IMR-90 (cell line): Measurements from ENCODE around the gene ITPR2. TPM values are rescaled to one million over a fixed set of nuclear protein-coding genes. Genes with fewer than 3 reads are reported as not detected.

ENCODE experiments used
- ATAC-seq: fragments of 200-7000 bp; cut with Tn5 transposase; 2 replicates; pipeline ENCODE4 v1.9.1; 2020; ENCODE audit warnings: low read depth, mild to moderate bottlenecking, moderate library complexity
- BruUV-seq: library from RNA; stranded (reverse); fragments of 400-500 nt; replicated peaks from 2 replicates; lab custom pipeline; 2021; lab: Mats Ljungman, UMichigan
- CTCF ChIA-PET: fragments of 300-600 bp; formaldehyde crosslinking; extraction: SDS; loops from one replicate; lab custom pipeline; 2021; ENCODE audit warnings: antibody characterized with exemption; lab: Yijun Ruan, JAX
- POLR2A ChIA-PET: fragments of 300-600 bp; sonication (Branson Sonifier 250); formaldehyde crosslinking; loops from one replicate; lab custom pipeline; 2022; ENCODE audit warnings: antibody characterized with exemption; ENCODE audit not compliant: unreplicated experiment; lab: Charles Lee
- DNase-seq: peaks from one replicate; pipeline ENCODE4 v3.0.0; 2013
- H2AFZ ChIP-seq: replicated peaks from 2 replicates; pipeline ENCODE3; 2013; ENCODE audit warnings: low read length, mild to moderate bottlenecking; ENCODE audit not compliant: poor library complexity
- H2AK5ac ChIP-seq: 2 replicates; pipeline ENCODE4 v1.6.1; 2013; ENCODE audit warnings: low read depth, low read length, inconsistent platforms
- H2AK9ac ChIP-seq: replicated peaks from 2 replicates; pipeline ENCODE3; 2013; ENCODE audit warnings: mild to moderate bottlenecking, low read depth, low read length, moderate library complexity; ENCODE audit not compliant: poor library complexity
- H2BK120ac ChIP-seq: 2 replicates; pipeline ENCODE4 v1.6.1; 2013; ENCODE audit warnings: low read depth, low read length, inconsistent platforms
- H2BK15ac ChIP-seq: 3 replicates; pipeline ENCODE4 v1.6.1; 2013; ENCODE audit warnings: low read depth, low read length, inconsistent platforms
- H2BK20ac ChIP-seq: 2 replicates; pipeline ENCODE4 v1.6.1; 2013; ENCODE audit warnings: low read depth, mild to moderate bottlenecking, inconsistent platforms, low read length, moderate library complexity
- H2BK5ac ChIP-seq: 2 replicates; pipeline ENCODE4 v1.6.1; 2013; ENCODE audit warnings: mild to moderate bottlenecking, low read depth, low read length, inconsistent platforms; ENCODE audit not compliant: poor library complexity, severe bottlenecking
- H3K14ac ChIP-seq: replicated peaks from 2 replicates; pipeline ENCODE4 v1.6.1; 2013; ENCODE audit warnings: low read depth, low read length, inconsistent platforms
- H3K18ac ChIP-seq: 2 replicates; pipeline ENCODE4 v1.6.1; 2013; ENCODE audit warnings: low read depth, low read length, control low read depth
- H3K23ac ChIP-seq: 2 replicates; pipeline ENCODE4 v1.6.1; 2013; ENCODE audit warnings: low read depth, low read length, inconsistent platforms
- H3K27ac ChIP-seq: 2 replicates; pipeline ENCODE4 v1.5.1; 2013; ENCODE audit warnings: mild to moderate bottlenecking, control low read depth, low read length; ENCODE audit not compliant: insufficient read depth
- H3K27me3 ChIP-seq: 2 replicates; pipeline ENCODE4 v1.6.1; 2013; ENCODE audit warnings: low read length; ENCODE audit not compliant: control insufficient read depth, insufficient read depth
- H3K36me3 ChIP-seq: 2 replicates; pipeline ENCODE4 v1.6.1; 2013; ENCODE audit warnings: low read length, mixed read lengths; ENCODE audit not compliant: control insufficient read depth, insufficient read depth
- H3K4ac ChIP-seq: 2 replicates; pipeline ENCODE4 v1.6.1; 2013; ENCODE audit warnings: low read depth, low read length, inconsistent platforms
- H3K4me1 ChIP-seq: 2 replicates; pipeline ENCODE4 v1.6.1; 2013; ENCODE audit warnings: low read length, mixed read lengths; ENCODE audit not compliant: control insufficient read depth, insufficient read depth
- H3K4me2 ChIP-seq: 2 replicates; pipeline ENCODE4 v1.6.1; 2013; ENCODE audit warnings: low read depth, mild to moderate bottlenecking, control low read depth, low read length, moderate library complexity
- H3K4me3 ChIP-seq: 2 replicates; pipeline ENCODE4 v1.5.1; 2013; ENCODE audit warnings: low read depth, mild to moderate bottlenecking, control low read depth, low read length, moderate library complexity; ENCODE audit not compliant: insufficient read depth
- H3K56ac ChIP-seq: 2 replicates; pipeline ENCODE4 v1.6.1; 2013; ENCODE audit warnings: low read length, inconsistent platforms; ENCODE audit not compliant: insufficient read depth; ENCODE audit errors: extremely low read depth
- H3K79me1 ChIP-seq, 2 experiments: 2 replicates each; pipeline ENCODE4 v1.6.1; 2013; ENCODE audit warnings: low read length in 2 of 2, inconsistent platforms in 1 of 2, low read depth in 1 of 2
- H3K9ac ChIP-seq: 2 replicates; pipeline ENCODE4 v1.6.1; 2013; ENCODE audit warnings: low read depth, low read length, control low read depth
- H3K9me1 ChIP-seq: 2 replicates; pipeline ENCODE4 v1.6.1; 2013; ENCODE audit warnings: low read length, inconsistent platforms; ENCODE audit not compliant: insufficient read depth
- H3K9me3 ChIP-seq: 2 replicates; pipeline ENCODE4 v1.6.1; 2013; ENCODE audit warnings: low read length; ENCODE audit not compliant: control insufficient read depth, insufficient read depth
- H4K20me1 ChIP-seq: 2 replicates; pipeline ENCODE4 v1.6.1; 2013; ENCODE audit warnings: low read length, inconsistent platforms; ENCODE audit not compliant: insufficient read depth
- H4K5ac ChIP-seq: 2 replicates; pipeline ENCODE4 v1.6.1; 2013; ENCODE audit warnings: mild to moderate bottlenecking, low read depth, low read length, control low read depth
- H4K8ac ChIP-seq, 2 experiments: 2 replicates each; pipeline ENCODE4 v1.6.1; 2013; ENCODE audit warnings: low read depth in 2 of 2, low read length in 2 of 2, control low read depth in 1 of 2, inconsistent platforms in 1 of 2
- H4K91ac ChIP-seq: 2 replicates; pipeline ENCODE4 v1.6.1; 2013; ENCODE audit warnings: low read depth, low read length, inconsistent platforms; ENCODE audit not compliant: insufficient read depth
- CEBPB ChIP-seq: IDR thresholded peaks from 2 replicates; pipeline ENCODE4 v1.6.1; 2012; ENCODE audit warnings: low read depth, low read length, improper control_type of control experiment
- CHD1 ChIP-seq: IDR thresholded peaks from 2 replicates; pipeline ENCODE4 v1.6.1; 2012; ENCODE audit warnings: low read depth, low read length, improper control_type of control experiment
- MAFK ChIP-seq: IDR thresholded peaks from 2 replicates; pipeline ENCODE4 v1.6.1; 2012; ENCODE audit warnings: low read depth, low read length, improper control_type of control experiment
- MAZ ChIP-seq: IDR thresholded peaks from 2 replicates; pipeline ENCODE4 v1.6.1; 2012; ENCODE audit warnings: low read depth, mild to moderate bottlenecking, low read length, improper control_type of control experiment, moderate library complexity, borderline replicate concordance
- MXI1 ChIP-seq: IDR thresholded peaks from 2 replicates; pipeline ENCODE4 v1.6.1; 2012; ENCODE audit warnings: low read depth, mild to moderate bottlenecking, low read length, moderate library complexity, borderline replicate concordance
- NFE2L2 ChIP-seq: fragments of 150-350 bp; IDR thresholded peaks from 2 replicates; pipeline ENCODE4 v1.6.1; 2016; ENCODE audit warnings: low read depth, mild to moderate bottlenecking, low read length
- RCOR1 ChIP-seq: IDR thresholded peaks from 2 replicates; pipeline ENCODE4 v1.6.1; 2012; ENCODE audit warnings: mild to moderate bottlenecking, low read length, improper control_type of control experiment; ENCODE audit not compliant: insufficient replicate concordance
- RFX5 ChIP-seq: IDR thresholded peaks from 2 replicates; pipeline ENCODE4 v1.8.0; 2012; ENCODE audit warnings: low read depth, mild to moderate bottlenecking, low read length, moderate library complexity
- SMC3 ChIP-seq: fragments of 150-350 bp; IDR thresholded peaks from 2 replicates; pipeline ENCODE4 v1.6.1; 2016; ENCODE audit warnings: low read depth, mild to moderate bottlenecking, antibody characterized with exemption, low read length, moderate library complexity
- dilution Hi-C: fragments of 300-500 bp; cut with HindIII; formaldehyde crosslinking; loops from one replicate; pipeline ENCODE4 v1.14.3; 2018; ENCODE audit warnings: low sequenced_read_pairs; ENCODE audit not compliant: unreplicated experiment
- in situ Hi-C: fragments of 300-500 bp; cut with MboI; formaldehyde crosslinking; loops from 3 replicates; pipeline ENCODE4 v1.14.3; 2019; ENCODE audit warnings: low sequenced_read_pairs, inconsistent platforms, mixed read lengths
- intact Hi-C: fragments of 100-400 bp; cut with micrococcal nuclease; formaldehyde crosslinking; loops from 2 replicates; pipeline ENCODE4 v1.10.0; 2022
- polyA plus RNA-seq, 3 experiments: library from polyadenylated mRNA; depleted of rRNA; stranded (reverse); fragments of >200 nt; gene quantifications; 2 replicates each; pipeline ENCODE4 v1.2.3, GENCODE V29; 2012; ENCODE audit warnings: low replicate concordance in 1 of 3
- total RNA-seq: library from RNA; depleted of rRNA; stranded (reverse); fragments of >200 nt; gene quantifications from 2 replicates; pipeline ENCODE4 v1.2.3, GENCODE V29; 2012
- TF ChIP-seq, protein P1 (sequence below): fragments of 150-350 bp; IDR thresholded peaks from 2 replicates; pipeline ENCODE4 v1.6.1; 2017; ENCODE audit warnings: mild to moderate bottlenecking, antibody characterized with exemption, low read length, low read depth
- TF ChIP-seq, protein P2 (sequence below): fragments of 150-350 bp; IDR thresholded peaks from 2 replicates; pipeline ENCODE4 v1.6.1; 2016; ENCODE audit warnings: low read depth, mild to moderate bottlenecking, low read length, moderate library complexity, borderline replicate concordance

Gene ITPR2
- total and polyA plus RNA-seq, 2 of the 4 experiments (the other 2 are of a cell fraction) = 1.2 to 9.0 TPM

DNA sequence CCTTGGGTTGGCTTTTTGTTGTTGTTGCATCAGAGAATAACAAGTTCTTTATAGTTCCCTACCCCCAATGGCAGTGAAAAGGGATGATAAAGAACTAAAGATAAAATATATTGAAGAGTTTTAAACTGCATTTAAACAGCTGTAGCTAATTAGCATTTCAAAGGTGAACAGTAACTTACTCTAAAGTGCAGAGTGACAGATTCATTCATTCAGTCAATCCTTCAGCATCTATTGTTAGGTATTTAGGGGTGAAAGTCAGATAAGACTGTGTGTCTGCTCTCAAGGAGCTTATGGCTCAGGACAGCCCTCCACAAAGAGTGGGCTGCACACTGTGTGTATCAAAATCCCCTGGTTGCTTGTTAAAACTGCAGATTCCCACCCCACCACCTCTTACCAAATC, 491.5 kb downstream of the ITPR2 start:
- dilution Hi-C loops (no loop called here), intact Hi-C loops (no loop called here), in situ Hi-C loops (no loop called here)
- no TSS peak for BruUV-seq
- Histone ChIP-seq H3K9ac (no peak overlapping the region), H2BK20ac (no peak overlapping the region), H3K36me3 (no peaks in the 10 kb centered on the region), H4K91ac (no peak overlapping the region), H3K18ac (no peak overlapping the region), H3K4me1 (peaks cover 4% of the 10 kb centered on the region; the same call in 1 of the 2 replicates), H3K27ac (no peak overlapping the region), H4K5ac (no peak overlapping the region), H2BK5ac (no peak overlapping the region), H3K56ac (no peak overlapping the region), H2BK120ac (no peak overlapping the region), H3K14ac (no peak overlapping the region), H4K8ac (no peak overlapping the region), H3K4me3 (no peak overlapping the region), H3K27me3 (no peaks in the 10 kb centered on the region), H3K9me1 (peaks cover 9% of the 10 kb centered on the region; the same call in 1 of the 2 replicates), H3K9me3 (no peaks in the 10 kb centered on the region), H2BK15ac (no peak overlapping the region), H2AK5ac (no peak overlapping the region), H4K20me1 (no peaks in the 10 kb centered on the region), H2AFZ (no peak overlapping the region), H2AK9ac (no peak overlapping the region), H3K4ac (no peak overlapping the region), H3K23ac (no peak overlapping the region), H3K4me2 (no peak overlapping the region), H3K79me1 (no peaks in the 10 kb centered on the region)
- CTCF ChIA-PET = no interaction called here
- ATAC-seq = no peak
- TF ChIP-seq, protein P1, sequence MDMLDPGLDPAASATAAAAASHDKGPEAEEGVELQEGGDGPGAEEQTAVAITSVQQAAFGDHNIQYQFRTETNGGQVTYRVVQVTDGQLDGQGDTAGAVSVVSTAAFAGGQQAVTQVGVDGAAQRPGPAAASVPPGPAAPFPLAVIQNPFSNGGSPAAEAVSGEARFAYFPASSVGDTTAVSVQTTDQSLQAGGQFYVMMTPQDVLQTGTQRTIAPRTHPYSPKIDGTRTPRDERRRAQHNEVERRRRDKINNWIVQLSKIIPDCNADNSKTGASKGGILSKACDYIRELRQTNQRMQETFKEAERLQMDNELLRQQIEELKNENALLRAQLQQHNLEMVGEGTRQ = no peak
- TF ChIP-seq, protein P2, sequence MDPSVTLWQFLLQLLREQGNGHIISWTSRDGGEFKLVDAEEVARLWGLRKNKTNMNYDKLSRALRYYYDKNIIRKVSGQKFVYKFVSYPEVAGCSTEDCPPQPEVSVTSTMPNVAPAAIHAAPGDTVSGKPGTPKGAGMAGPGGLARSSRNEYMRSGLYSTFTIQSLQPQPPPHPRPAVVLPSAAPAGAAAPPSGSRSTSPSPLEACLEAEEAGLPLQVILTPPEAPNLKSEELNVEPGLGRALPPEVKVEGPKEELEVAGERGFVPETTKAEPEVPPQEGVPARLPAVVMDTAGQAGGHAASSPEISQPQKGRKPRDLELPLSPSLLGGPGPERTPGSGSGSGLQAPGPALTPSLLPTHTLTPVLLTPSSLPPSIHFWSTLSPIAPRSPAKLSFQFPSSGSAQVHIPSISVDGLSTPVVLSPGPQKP = no peak
- TF ChIP-seq MAFK (no peak), RFX5 (no peak), CEBPB (no peak), NFE2L2 (no peak), RCOR1 (no peak), CHD1 (no peak), MAZ (no peak), MXI1 (no peak), SMC3 (no peak)
- no peak for DNase-seq
- POLR2A ChIA-PET = no interaction called here
